Measurements from ENCODE around the gene GEMIN5.

GRCh38 chr5:154986151-154986550 is 48.1 kb upstream of the GEMIN5 start:
- TF ChIP-seq CTCF (IDR thresholded peaks at IDR 0.05): no peak
- TF ChIP-seq ZFX (IDR thresholded peaks at IDR 0.05; ENCODE audit: borderline replicate concordance): no peak

Data from 22Rv1 (cell line).